Measurements from ENCODE around the gene MAN2B1. TPM values are rescaled to one million over a fixed set of nuclear protein-coding genes. Genes with fewer than 3 reads are reported as not detected.
"Not testable (repeated sequence)": the region's sequence is repeated elsewhere in the genome, so short reads cannot be mapped to it uniquely, and the experiment has no call there.

Gene MAN2B1
- total and polyA plus RNA-seq, 12 donors, result 19.5 to 194 (median 113) TPM

GRCh38 chr19:12698138-12698537, 31.6 kb upstream of the MAN2B1 start:
- 80 to 84% (median 83%) methylated on average over 6 of the region's 6 CpGs for WGBS, 4 donors
- Histone ChIP-seq H3K27me3 (no peaks in the 10 kb centered on the region), H3K4me3 (no peak overlapping the region), H3K36me3 (replicated peaks in 1 of 2) (peaks cover 0 to 32% of the 10 kb centered on the region in 2 donors), H3K4me1 (replicated peaks in 1 of 2) (peaks cover 10 to 18% of the 10 kb centered on the region in 2 donors), H3K27ac (no peak overlapping the region), H3K9me3 (replicated peaks in 1 of 3) (no peaks in the 10 kb centered on the region)
- intact Hi-C loops (cut with DNase I), result no loop called here
- TF ChIP-seq POLR2A (IDR thresholded peaks at IDR 0.05), result no peak
- no peak for TF ChIP-seq CTCF (IDR thresholded peaks at IDR 0.05)
- DNase-seq, result no peak

- WGBS, 4 donors, result 92 to 96% (median 95%) methylated on average over 17 to 22 of the region's 22 CpGs
- DNase-seq; H3K9me3 ChIP-seq (replicated peaks in 1 of 3); intact Hi-C loops (cut with DNase I); H3K4me3 ChIP-seq; H3K27me3 ChIP-seq: not testable (repeated sequence)
- peak overlapping the region in 1 of 5 donors; percentile 85 for H3K27ac ChIP-seq
- H3K4me1 ChIP-seq (replicated peaks in 1 of 2), result peaks cover 10 to 18% of the 10 kb centered on the region in 2 donors
- H3K36me3 ChIP-seq (replicated peaks in 1 of 2), result peaks cover 0 to 25% of the 10 kb centered on the region in 2 donors
These were observed 30.9 kb upstream of the MAN2B1 start for GRCh38 chr19:12697425-12697824.

- H3K36me3 ChIP-seq (replicated peaks in 1 of 2), result peaks cover 0 to 17% of the 10 kb centered on the region in 2 donors
- H3K4me1 ChIP-seq (replicated peaks in 1 of 2), result peaks cover 10 to 18% of the 10 kb centered on the region in 2 donors
- WGBS, 4 donors, result 6 to 19% (median 7%) methylated on average over 19 to 59 of the region's 59 CpGs
- H3K9me3 ChIP-seq (replicated peaks in 1 of 3), result no peaks in the 10 kb centered on the region
- TF ChIP-seq CTCF (IDR thresholded peaks at IDR 0.05), result no peak
- peak in 1 of 2 donors; percentile 67 for TF ChIP-seq POLR2A (IDR thresholded peaks at IDR 0.05)
- no peaks in the 10 kb centered on the region for H3K27me3 ChIP-seq
- intact Hi-C loops (cut with DNase I), result no loop called here
- H3K27ac ChIP-seq, result peak within 1 kb of the TSS in 4 of 5 donors; percentile 69 to 85 (median 84)
- peak; percentile 93 to 99 (median 96) for DNase-seq
- H3K4me3 ChIP-seq, result peak within 1 kb of the TSS; percentile 21 to 89 (median 62)
These were observed 30.1 kb upstream of the MAN2B1 start, which contains the start of gene FBXW9 for GRCh38 chr19:12696366-12697335. TSS of gene FBXW9 (minus strand) at chr19:12696631. CDS start at chr19:12696581, 50 bp downstream.

GRCh38 chr19:12695997-12696365, 29.4 kb upstream of the MAN2B1 start:
- H3K27ac ChIP-seq, result peak overlapping the region in 1 of 5 donors; percentile 85
- H3K9me3 ChIP-seq (replicated peaks in 1 of 3), result no peaks in the 10 kb centered on the region
- peak overlapping the region; percentile 21 to 89 (median 62) for H3K4me3 ChIP-seq
- H3K36me3 ChIP-seq (replicated peaks in 1 of 2), result peaks cover 0 to 11% of the 10 kb centered on the region in 2 donors
- no peak for DNase-seq
- H3K4me1 ChIP-seq (replicated peaks in 1 of 2), result peaks cover 10 to 18% of the 10 kb centered on the region in 2 donors
- H3K27me3 ChIP-seq, result no peaks in the 10 kb centered on the region
- intact Hi-C loops (cut with DNase I), result no loop called here
- 1 to 3% methylated on average over 36 of the region's 36 CpGs; no CpG with 5 or more reads in 2 of the 4 donors for WGBS, 4 donors
- TF ChIP-seq POLR2A (IDR thresholded peaks at IDR 0.05), result no peak
- no peak for TF ChIP-seq CTCF (IDR thresholded peaks at IDR 0.05)
